Loucy (cell line): ENCODE measurements around the gene TBKBP1.

Experiments used
- H2AFZ ChIP-seq: fragments of 200-600 bp; sonication (generic); 2 replicates; pipeline ENCODE4 v1.6.0; 2016; ENCODE audit warnings: antibody characterized with exemption, mild to moderate bottlenecking, low read length, moderate library complexity
- H3F3A ChIP-seq: fragments of 200-600 bp; 2 replicates; pipeline ENCODE4 v1.6.0; 2016; ENCODE audit warnings: antibody characterized with exemption, low read depth, mild to moderate bottlenecking
- H3K27me3 ChIP-seq: fragments of 200-600 bp; sonication (generic); 2 replicates; pipeline ENCODE4 v1.6.1; 2014; ENCODE audit warnings: low read length, mild to moderate bottlenecking; ENCODE audit not compliant: insufficient read depth, poor library complexity, severe bottlenecking
- H3K36me3 ChIP-seq: fragments of 200-600 bp; sonication (generic); 2 replicates; pipeline ENCODE4 v1.6.1; 2016; ENCODE audit warnings: low read length; ENCODE audit not compliant: insufficient read depth
- H3K4me1 ChIP-seq: fragments of 200-600 bp; sonication (generic); 2 replicates; pipeline ENCODE4 v1.5.1; 2014; ENCODE audit warnings: low read length, mild to moderate bottlenecking; ENCODE audit not compliant: insufficient read depth, poor library complexity, severe bottlenecking
- H3K4me2 ChIP-seq: fragments of 200-600 bp; sonication (generic); 2 replicates; pipeline ENCODE4 v1.6.0; 2014; ENCODE audit warnings: antibody characterized with exemption, low read length, low read depth, mild to moderate bottlenecking; ENCODE audit not compliant: poor library complexity, severe bottlenecking
- H3K4me3 ChIP-seq: fragments of 200-600 bp; sonication (generic); 2 replicates; pipeline ENCODE4 v1.5.1; 2014; ENCODE audit warnings: low read length, mild to moderate bottlenecking, mixed read lengths; ENCODE audit not compliant: poor library complexity, severe bottlenecking
- H3K79me2 ChIP-seq: fragments of 200-600 bp; sonication (generic); 2 replicates; pipeline ENCODE4 v1.6.1; 2014; ENCODE audit warnings: low read length; ENCODE audit not compliant: insufficient read depth
- H3K9ac ChIP-seq: fragments of 200-600 bp; sonication (generic); 2 replicates; pipeline ENCODE4 v1.6.0; 2014; ENCODE audit warnings: mild to moderate bottlenecking, low read depth, low read length, moderate library complexity; ENCODE audit not compliant: poor library complexity, severe bottlenecking
- H3K9me2 ChIP-seq: fragments of 200-600 bp; sonication (generic); replicated peaks from 2 replicates; pipeline ENCODE4 v1.6.1; 2016; ENCODE audit warnings: low read depth, low read length, mixed read lengths
- H3K9me3 ChIP-seq: fragments of 200-600 bp; sonication (generic); 2 replicates; pipeline ENCODE4 v1.6.1; 2014; ENCODE audit warnings: mild to moderate bottlenecking, antibody characterized with exemption, low read length, low read depth; ENCODE audit not compliant: insufficient read depth
- H4K20me1 ChIP-seq: fragments of 200-600 bp; sonication (generic); 2 replicates; pipeline ENCODE4 v1.6.0; 2014; ENCODE audit warnings: antibody characterized with exemption, low read length, mild to moderate bottlenecking; ENCODE audit not compliant: insufficient read depth, poor library complexity, severe bottlenecking
- CTCF ChIP-seq: fragments of 200-600 bp; sonication (generic); conservative IDR thresholded peaks from 2 replicates; pipeline ENCODE4 v1.5.1; 2014; ENCODE audit warnings: mild to moderate bottlenecking, antibody characterized with exemption, low read length
- EZH2phosphoT487 ChIP-seq: fragments of 200-600 bp; IDR thresholded peaks from 2 replicates; pipeline ENCODE4 v1.6.1; 2018; ENCODE audit warnings: antibody characterized with exemption, mild to moderate bottlenecking, moderate library complexity, borderline replicate concordance

Gene TBKBP1

GRCh38 chr17:47693731-47694580, at the start of gene TBKBP1:
TBKBP1 (plus strand) TSS chr17:47694161; CDS start chr17:47696113, 1,952 bp downstream.
- peaks cover 18% of the 10 kb centered on the region for H3K4me1 ChIP-seq
- H3K4me2 ChIP-seq, result peak within 1 kb of the TSS; percentile 81
- H3K27me3 ChIP-seq, result no peaks in the 10 kb centered on the region
- no peaks in the 10 kb centered on the region for H3K9me2 ChIP-seq
- no peaks in the 10 kb centered on the region for H3K36me3 ChIP-seq
- H3K9me3 ChIP-seq, result no peaks in the 10 kb centered on the region
- no peak for TF ChIP-seq CTCF
- no peak for TF ChIP-seq EZH2phosphoT487
- no peaks in the 10 kb centered on the region for H4K20me1 ChIP-seq
- H2AFZ ChIP-seq, result peak within 1 kb of the TSS; percentile 72
- no peaks in the 10 kb centered on the region for H3K79me2 ChIP-seq
- peak within 1 kb of the TSS; percentile 62 for H3K9ac ChIP-seq
- H3F3A ChIP-seq, result no peaks in the 10 kb centered on the region; the same call in 1 of the 2 replicates
- peak within 1 kb of the TSS; percentile 71 for H3K4me3 ChIP-seq

GRCh38 chr17:47644324-47644723, 49.6 kb upstream of the TBKBP1 start:
- no peaks in the 10 kb centered on the region for H4K20me1 ChIP-seq
- no peaks in the 10 kb centered on the region for H3K9me2 ChIP-seq
- no peaks in the 10 kb centered on the region for H3F3A ChIP-seq
- no peak overlapping the region for H3K4me3 ChIP-seq
- no peak overlapping the region for H2AFZ ChIP-seq
- TF ChIP-seq EZH2phosphoT487 (no peak), CTCF (no peak)
- no peaks in the 10 kb centered on the region for H3K36me3 ChIP-seq
- H3K4me2 ChIP-seq, result no peak overlapping the region
- H3K79me2 ChIP-seq, result peaks cover 17% of the 10 kb centered on the region
- H3K9me3 ChIP-seq, result no peaks in the 10 kb centered on the region
- no peaks in the 10 kb centered on the region for H3K27me3 ChIP-seq
- H3K9ac ChIP-seq, result no peak overlapping the region
- peaks cover 12% of the 10 kb centered on the region for H3K4me1 ChIP-seq

- Histone ChIP-seq H3K9ac (peak within 1 kb of the TSS; percentile 93), H3K4me3 (peak within 1 kb of the TSS; percentile 99), H3F3A (no peaks in the 10 kb centered on the region; the same call in 1 of the 2 replicates), H3K9me3 (no peaks in the 10 kb centered on the region), H4K20me1 (peaks cover 38% of the 10 kb centered on the region), H3K9me2 (no peaks in the 10 kb centered on the region), H3K4me1 (peaks cover 42% of the 10 kb centered on the region), H3K79me2 (peaks cover 58% of the 10 kb centered on the region), H3K27me3 (no peaks in the 10 kb centered on the region), H3K4me2 (peak within 1 kb of the TSS; percentile 93), H2AFZ (peak within 1 kb of the TSS; percentile 77), H3K36me3 (peaks cover 25% of the 10 kb centered on the region)
- TF ChIP-seq CTCF (no peak), EZH2phosphoT487 (no peak)
These were observed 44.6 kb upstream of the TBKBP1 start, which contains the start of gene KPNB1 for GRCh38 chr17:47649153-47649971. KPNB1 (plus strand) TSS chr17:47649919; CDS start chr17:47650245, 326 bp downstream.
